Activated CD4-positive, alpha-beta T cell treated with anti-CD3 and anti-CD28 coated beads, Interleukin-2, Interleukin-4, amounts not matched to agents 100 ng/mL and 50 ng/mL, durations not matched to agents 16 hours and 8 hours (primary cell): Measurements from ENCODE around the gene NOP56.
A peak's percentile ranks its signal among the peaks of the same experiment; 100 is the strongest.
"Not testable (repeated sequence)": the region's sequence is repeated elsewhere in the genome, so short reads cannot be mapped to it uniquely, and the experiment has no call there.

Experiments
- DNase-seq: peaks from one replicate; pipeline ENCODE4 v3.0.0-alpha.2; 2020; ENCODE audit warnings: low spot score

NOP56 gene

DNA sequence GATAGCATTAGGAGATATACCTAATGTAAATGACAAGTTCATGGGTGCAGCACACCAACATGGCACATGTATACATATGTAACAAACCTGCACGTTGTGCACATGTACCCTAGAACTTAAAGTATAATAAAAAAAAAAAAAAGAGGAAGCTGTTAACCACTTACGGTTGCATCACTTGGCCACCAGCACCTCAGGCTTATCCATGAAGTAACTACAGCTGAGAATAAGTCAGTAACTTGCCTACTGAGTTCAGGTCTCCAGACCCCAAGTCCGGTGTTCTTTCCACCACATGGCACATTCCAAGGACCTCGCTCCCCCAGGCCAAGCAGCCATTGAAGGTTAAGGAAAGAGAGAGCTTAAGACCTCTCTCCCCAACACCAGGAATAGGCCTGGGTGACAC, 32.4 kb downstream of the NOP56 start:
- DNase-seq, result not testable (repeated sequence)

DNA sequence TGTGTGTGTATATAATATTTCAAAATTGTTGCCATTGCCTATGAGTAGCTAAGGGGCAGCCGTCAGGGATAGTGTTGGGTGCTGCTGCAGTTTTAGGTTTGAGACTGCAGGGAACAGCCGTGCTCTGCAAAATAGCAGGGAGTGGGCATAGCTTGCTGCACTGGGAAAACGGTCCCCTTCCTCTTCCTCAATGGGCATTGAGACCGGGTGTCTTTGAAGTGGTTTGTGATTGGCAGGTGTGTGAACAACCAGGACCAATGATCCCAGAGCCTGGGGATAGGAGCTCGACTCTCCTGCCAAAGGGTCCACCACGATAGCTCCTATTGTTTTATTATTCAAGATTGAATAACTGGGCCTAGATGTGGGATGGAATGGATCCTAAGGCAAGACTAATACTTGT, 35.1 kb downstream of the NOP56 start:
- no peak for DNase-seq

DNA sequence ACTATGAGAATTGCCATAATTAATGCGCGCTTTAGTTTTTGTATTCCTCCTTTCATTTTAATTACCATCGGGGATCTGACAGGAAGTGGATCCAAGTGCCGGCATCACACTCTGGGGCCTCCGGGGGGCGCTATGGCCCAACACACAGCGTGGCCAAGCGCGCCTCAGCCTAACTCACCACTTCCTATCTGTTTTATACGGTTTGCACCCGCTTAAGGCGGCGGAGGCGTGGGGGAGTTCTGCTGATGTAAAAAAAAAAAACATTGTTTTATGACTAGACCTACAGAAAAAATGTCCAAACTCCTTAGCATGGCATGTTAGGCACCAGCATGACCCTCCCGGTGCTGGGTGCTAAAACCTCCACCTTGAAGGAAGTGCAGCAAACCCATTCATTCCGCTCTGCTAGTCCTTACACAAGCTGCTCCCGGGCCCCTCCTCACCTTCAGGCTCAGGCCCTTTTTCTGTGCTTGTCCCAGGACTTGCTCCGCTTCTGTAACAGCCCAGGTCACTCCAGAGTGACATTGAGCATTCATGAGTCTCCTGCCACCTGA, 35.7 kb downstream of the NOP56 start:
- peak; percentile 77 for DNase-seq

DNA sequence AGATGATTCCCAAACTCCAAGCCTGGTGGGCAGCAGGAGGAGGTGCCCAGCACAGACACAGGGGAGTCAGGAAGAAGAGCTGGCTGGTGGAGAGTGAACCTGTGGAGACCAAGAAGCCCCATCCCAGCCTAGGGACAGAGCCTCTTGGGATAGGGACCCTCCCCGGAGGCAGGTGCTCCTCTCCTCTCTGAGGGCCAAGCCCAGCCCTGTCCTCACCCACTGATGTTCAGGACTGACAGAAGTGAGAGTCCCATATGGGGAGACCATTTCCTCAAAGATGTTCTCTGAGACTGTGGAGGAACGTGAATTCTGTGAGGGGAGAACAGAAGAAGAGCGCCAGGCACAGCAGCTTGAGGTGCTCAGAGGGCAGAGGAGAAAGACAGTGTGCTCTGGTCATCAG, 37.8 kb downstream of the NOP56 start:
- no peak for DNase-seq

DNA sequence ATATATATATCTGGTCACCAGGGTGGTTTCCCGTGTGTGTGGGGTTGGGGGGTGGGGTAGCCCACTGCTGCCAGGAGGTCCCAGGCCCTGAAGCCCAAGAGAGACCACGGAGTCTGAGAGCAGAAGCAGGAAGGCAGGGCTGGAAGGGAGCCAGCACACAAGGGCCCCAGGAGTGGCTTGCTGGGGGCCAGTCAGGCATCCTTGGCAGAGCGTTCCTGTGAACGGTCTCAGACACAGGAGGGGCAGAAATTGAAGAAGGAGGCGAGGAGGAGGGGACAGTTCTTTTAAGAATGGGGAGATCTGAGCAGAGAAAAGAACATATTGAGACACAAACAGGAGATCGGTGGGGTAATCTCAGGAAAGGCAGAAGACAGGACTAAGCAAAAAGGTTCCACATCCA, 38.3 kb downstream of the NOP56 start:
- DNase-seq, result no peak

DNA sequence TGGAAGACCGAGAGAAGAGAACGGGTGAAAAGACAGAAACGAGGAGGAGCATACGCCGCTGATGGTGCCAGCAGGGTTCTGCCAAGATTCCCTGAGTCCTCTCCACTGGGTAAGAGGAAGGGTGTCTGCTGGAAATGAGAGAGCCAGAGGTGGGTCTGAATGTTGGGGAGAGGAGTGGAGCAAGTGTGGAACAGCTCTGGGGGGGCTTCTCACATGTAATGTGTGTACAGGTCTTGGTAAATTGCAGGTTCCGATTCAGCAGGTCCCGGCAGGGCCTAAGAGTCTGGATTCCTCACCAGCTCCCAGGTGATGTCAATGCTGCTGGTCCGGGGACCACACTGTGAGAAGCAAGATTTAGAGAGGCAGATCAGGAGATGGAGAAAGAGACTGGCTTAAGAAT, 38.7 kb downstream of the NOP56 start:
- no peak for DNase-seq

DNA sequence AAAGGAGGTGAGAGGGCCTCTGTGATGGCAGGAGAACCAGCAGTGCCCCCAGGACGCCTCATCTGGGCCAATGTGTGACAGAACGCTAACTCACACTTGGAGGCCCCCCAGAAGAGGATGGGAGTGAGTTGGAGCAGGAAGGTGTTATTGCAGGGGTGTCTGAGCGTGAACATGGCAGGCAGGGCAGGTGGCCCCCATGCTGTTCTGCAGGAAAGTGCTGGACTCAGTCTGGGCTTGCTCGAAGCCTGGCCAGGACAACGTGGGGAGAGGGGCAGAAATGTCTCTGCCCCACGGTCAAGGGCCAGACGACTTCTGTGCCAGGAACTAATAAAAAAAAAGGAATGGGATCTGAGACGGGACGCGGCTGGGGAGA, 39.2 kb downstream of the NOP56 start:
- DNase-seq, result no peak

DNA sequence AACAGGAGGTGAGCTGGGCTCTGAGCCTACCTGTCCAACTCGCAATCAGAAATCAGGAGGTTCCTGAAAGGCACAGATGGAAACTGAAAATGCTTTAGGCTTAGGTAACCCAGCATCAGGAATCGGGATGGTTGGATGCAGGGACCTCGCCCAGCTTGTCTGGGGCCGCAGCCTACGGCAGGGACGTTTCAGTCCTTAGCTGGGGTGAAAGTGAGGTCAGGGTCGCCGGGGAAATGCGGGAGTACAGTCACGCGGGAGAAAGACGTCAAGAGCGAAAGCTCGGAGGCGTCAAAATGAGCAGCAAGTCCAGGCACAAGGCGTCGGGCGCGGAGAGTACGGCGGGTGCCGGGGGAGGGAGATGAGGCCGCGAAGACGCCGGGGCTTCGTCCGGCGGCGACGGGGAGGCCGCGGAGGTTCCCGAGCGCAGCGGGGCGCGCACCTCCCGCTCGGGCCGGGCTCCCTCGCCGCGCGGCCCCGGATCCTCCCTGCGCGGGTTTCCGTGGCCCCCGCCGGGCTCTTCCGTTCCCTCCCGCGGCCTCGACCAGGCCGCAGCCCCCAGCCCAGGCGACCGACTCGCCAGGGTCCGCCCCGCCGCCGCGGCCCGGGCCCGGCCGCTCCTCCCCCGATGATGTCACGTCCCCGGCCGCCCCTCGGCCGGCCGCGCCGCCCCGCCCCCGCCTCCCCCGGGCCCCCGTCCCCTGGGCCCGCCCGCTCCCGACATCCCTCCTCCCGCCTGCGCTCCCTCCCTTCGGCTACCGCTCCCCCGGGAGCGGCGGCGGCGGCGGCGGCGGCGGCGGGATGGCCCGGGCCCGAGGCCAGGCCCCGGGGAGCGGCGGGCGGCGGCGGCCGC, 39.8 kb downstream of the NOP56 start, which contains the start of gene EBF4:
Gene EBF4 (plus strand): TSS at position 745 of the 850 bp plus-strand sequence. CDS start 866 bp downstream, outside the sequence.
- no peak for DNase-seq

DNA sequence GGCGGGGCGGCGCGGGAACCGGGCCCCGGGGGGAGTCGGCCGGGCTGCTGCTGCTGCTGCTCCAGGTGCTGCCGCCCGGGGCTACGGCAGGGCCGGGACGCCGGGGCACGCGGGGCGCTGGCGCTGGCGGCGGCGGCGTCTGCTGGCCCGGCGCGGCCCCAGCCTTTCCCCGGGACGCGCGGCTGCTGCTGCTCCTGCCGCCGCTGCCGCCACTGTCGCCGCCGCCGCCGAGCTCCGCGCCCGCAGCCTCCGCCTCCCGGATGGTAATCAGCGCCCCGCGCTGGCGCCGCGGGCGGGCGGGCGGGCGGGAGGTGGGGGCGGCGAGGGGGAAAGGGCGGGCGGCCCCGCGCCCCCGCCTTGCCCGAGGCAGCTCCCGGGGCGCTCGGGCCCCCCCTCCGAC, 40.5 kb downstream of the NOP56 start:
- no peak for DNase-seq

DNA sequence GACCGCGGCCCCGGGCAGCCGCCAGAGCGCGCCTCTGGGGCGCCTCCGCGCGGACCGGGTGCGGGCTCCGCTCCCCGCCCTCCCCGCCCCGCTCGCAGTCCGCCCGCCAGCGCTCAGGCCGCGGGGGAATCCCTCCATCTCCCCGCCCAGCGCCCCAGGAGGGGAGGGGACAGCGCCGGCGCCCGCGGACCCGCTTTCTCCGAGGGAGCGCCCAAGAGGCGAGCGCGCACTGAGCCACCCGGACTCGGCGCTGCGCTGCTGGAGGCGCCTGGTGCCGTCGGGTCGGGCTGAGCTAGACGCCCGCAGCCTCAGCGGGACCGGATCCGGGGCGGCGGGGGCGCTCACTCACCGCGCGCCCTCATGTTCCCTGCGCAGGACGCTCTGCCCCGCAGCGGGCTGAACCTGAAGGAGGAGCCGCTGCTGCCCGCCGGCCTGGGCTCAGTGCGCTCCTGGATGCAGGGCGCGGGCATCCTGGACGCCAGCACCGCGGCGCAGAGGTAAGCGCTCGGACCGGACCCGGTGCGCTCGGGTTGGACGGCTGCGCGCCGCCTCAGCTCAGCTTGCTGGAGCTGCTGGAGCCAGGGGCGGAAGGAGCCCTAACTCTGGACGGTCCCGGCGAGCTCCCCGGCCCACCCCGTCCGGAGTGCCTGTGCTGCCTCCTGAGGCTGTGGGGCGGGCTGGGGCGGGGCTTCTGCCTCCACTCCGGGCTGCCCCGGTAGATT, 41.0 kb downstream of the NOP56 start:
- DNase-seq, result no peak

DNA sequence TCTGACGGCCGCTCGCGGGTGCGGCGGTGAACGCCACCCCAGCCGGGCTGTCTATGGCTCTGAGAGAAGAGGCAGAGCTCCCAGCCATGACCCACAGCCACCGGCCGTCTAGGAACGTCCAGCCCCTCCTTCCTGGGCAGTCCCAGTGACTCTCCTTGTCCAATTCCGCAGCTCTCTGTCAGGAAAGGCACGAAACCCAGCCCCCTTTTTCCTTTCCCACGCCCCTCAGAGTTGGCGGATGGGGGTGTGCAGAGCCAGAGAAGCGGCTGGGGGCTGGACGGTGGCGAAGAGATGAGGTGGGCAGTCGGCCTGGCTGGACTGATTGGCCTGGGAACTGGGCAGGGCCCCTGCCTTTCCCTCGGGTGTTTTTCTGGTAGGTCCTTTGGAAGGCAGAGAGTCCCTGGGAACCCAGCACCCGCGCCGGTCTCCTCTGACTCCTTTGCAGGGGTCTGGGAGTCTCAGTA, 41.6 kb downstream of the NOP56 start:
- no peak for DNase-seq

DNA sequence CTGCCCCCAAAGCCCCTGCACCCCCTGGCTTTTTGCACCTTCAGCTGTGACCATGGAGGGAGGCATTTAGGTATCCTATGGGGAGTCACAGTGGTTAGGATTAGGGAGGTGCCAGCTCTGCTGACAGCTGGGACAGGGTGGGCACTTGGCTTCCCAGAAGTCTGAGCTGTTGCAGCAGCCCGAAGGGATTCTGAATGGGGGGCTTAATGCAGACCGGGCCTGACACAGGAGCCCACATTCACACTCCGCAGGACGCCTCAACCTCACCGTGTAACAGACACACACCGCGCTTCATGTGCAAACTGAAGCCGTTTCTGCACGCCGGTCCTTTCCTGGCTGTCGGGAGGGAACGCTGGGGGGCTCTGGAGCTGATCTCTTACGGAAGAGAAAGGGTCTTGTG, 42.1 kb downstream of the NOP56 start:
- no peak for DNase-seq

DNA sequence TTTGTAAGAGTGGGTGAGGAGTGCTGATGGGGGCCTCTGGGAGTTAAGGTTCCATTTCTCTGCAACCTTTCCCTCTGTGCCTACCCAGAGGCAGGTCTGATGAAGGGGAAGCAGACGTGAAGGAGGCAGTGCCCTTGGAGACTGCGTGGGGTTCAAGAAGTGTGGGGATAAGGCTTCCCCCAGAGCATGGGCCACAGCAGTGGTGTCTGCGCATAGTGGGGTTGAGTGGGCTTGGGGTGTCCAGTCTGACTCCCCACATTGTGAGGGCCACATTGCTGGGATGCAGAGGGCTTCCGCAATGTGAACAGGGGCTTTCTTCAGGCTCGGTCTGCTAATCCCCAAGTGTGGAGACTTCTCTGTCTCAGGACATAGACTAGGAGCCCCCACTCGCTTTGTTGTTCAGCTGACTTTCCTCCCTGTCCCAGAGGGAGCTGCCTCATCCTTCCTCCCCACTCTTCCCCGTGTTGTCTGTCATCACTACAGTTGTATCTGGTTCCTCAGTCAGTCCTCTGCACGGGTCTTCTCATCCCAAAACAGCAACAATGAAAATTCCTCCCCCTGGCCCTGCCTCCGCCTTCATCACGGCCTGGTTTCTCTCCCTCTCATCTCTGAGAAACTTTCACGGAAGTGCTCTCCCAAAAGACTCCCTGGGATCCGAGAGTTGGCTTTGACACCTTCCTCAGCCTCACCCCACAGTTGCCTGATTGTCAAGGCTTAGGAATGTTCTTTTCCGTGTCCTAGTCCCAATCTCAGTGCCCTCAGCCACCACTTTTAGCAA, 43.0 kb downstream of the NOP56 start:
- DNase-seq, result no peak

DNA sequence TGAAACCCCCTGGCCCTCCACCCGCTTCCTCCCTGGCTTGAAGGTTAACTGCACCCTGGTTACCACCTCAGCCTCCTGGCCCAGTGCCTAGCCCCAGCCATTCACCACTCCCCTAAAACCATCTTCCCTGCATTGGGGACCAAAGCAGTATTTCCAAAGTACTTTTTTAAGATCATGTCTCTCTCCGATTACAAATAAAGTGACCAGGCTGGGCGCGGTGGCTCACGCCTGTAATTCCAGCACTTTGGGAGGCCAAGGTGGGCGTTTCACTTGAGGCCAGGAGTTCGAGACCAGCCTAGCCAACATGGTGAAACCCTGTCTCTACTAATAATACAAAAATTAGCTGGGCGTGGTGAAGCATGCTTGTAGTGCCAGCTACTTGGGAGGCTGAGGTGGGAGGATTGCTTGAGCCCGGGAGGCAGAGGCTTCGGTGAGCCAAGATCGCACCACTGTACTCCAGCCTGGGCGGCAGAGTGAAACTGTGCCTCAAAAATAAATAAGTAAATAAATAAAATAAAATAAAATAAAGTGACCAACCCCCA, 43.6 kb downstream of the NOP56 start:
- DNase-seq, result not testable (repeated sequence)

DNA sequence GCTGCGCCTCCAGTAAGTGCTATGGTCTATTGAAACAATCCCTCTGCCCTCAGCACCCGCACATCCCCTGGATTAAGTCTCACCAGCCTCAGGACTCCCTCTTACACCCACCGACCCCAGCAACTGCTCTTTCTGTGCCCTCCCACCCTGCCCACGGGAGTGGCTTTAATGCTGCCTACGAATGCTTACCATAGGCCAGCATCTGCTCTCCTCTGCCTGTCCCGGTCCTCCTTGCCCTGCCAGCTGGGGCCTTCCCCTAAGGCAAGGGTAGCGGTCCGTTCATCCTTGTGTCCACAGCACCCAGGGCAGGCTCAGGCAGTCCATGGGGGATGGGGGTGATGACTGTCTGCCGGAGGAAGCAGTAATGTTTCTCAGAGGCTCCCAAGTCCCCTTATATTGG, 44.2 kb downstream of the NOP56 start:
- no peak for DNase-seq

DNA sequence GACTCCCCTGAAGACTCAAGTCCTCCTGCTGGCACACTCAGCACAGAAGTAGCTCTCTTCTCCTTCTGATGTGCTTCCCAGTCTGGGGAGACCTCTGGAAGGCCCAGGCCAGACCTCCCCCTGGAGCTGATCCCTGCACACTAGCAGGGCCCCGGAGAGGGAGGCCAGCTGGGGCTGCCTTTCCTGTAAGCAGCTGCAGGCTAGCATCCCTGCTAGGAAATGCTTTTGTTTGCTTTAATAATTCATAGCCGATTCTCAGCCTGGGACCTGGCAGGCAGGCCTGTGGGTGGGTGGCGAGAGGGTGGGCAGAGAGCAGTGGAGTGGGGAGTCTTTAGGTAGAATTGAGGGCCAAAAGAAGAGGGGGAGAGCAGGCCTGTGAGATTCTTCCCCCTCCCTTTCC, 45.3 kb downstream of the NOP56 start:
- DNase-seq, result no peak

DNA sequence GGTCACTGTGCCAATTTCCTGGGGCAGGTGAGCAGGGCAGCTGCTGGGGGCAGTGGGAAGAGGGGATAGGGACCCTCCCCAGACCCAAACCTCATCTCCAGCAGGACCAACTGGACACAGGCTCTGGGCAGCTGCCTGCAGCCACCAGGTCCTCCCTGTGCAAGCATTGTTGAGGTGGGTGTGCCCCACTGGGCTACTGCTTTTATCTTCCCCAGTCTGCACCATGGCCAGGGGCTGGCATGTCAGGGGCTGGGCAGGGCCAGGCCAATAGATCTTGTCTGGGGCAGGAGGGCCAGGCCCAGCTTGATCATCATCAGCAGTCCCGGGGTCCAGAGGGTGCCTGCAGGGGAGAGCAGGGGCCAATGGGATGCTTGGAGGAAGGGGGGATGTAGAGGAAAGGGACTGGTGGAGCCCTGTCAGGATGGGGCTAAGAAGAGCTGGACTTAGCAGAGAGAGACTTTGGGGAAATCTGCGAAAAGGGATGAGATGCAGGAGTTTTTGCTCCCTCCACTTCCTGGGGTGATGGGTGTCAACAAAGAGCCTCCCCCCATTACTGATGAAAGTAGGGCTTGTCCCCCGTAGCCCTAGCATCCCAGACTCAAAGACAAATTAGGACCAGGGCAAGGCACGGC, 45.9 kb downstream of the NOP56 start:
- DNase-seq, result no peak

DNA sequence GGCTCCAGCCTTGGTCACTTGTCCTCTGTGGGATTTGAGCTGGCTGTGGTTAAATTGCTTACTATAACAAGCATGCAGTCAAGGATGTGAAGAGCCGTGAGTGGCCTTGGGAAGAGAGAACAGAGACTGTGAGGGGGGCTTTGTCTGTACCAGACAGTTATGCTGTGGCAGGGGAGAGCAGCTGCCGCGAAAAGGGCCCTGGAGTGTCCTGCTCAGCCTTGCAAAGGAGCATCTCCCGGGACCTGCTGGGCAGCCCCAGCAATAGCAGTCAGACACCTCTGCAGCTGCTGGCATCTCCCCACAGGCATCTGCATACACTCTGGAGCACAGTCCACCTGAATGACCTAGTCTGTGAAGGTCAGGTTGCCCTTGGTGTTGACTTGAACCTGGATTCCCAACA, 46.5 kb downstream of the NOP56 start:
- DNase-seq, result no peak

DNA sequence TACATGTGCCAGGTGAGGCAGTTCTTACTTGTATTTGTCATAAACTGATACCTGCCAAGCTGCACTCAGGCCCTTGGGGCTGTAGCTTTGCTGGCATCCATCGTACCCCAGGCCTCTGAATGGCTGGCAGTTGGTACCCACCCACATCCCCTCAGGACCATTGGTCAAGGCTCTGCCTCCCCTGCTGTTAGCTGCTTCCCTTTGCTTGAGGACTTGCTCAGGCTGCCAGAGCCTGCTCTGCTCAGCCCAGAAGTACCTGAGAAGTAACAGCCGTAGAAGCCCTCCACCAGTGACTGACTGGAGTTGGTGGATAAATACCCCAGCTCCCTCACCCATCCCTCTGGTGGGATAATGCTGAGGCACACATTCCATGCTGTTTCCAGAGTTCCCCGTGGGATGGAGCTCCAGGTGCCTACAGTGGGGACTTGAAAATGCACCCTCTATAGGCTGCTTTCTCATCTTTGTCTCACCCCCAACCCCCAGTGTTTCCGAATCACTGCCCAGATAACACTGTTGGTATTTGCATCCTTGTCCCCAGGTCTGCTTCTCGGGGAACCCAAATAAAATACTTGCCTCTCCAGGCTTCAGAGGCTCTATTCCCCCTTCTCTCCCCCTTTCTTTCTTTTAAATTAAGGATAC, 47.5 kb downstream of the NOP56 start:
- DNase-seq, result no peak

DNA sequence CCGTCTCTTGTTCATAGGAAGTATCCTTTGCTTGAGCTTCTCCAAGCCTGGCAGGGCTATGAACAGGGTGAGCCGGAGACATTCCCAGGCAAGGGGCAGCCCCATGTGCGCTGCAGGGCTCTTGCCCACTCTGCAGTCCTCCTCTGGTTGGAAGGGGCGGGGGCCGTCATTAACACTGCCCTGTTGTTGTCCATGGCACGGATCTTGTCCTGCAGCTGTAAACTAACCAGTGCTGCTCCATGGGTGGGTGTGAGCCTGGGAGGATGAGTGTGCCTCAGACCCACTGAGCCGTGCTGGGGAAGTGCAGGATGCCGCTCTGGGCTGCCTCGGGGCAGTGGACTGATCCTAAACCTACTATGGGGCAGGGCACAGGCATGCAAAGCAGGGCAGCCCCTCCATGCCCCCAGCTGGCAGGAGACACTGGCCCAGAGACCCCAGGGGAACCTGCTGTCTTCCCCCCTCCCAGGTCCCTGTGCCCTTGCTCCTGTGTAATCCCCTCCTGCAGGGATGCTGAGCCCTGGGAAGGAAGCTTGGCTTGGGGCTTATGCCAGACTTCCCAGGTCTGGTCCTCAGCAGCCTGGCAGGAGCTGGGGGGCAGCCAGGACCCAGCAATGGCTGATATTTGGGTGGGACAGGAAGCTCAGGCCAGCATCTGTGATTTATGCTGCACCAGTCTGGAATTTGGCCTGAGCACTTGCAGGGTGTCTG, 48.6 kb downstream of the NOP56 start:
- DNase-seq, result no peak
